Measurements from ENCODE around the gene NPTX1. TPM values are rescaled to one million over a fixed set of nuclear protein-coding genes. Genes with fewer than 3 reads are reported as not detected.

Gene NPTX1
- total and polyA plus RNA-seq, 7 experiments from 2014 or later, result 0.11 to 98.0 (median 0.35) TPM; not detected in 3

- CTCF ChIA-PET, result interaction anchor here (0.5 kb wide), 1 partner anchor 14 kb away, joined by 3 read pairs; no protein-coding TSS in a partner anchor
These were observed 35.3 kb downstream of the NPTX1 start for GRCh38 chr17:80441133-80441578.

GRCh38 chr17:80439499-80439898 is 36.9 kb downstream of the NPTX1 start:
- peaks cover 0 to 12% (median 0%) of the 10 kb centered on the region in 5 donors for H3K27me3 Mint-ChIP-seq
- no peaks in the 10 kb centered on the region for H3K9me3 ChIP-seq (ENCODE audit: control insufficient read depth in 2 of 3, low read length in 3 of 3)
- intact Hi-C loops (cut with micrococcal nuclease), result no loop called here
- DNase-seq (no peak), ATAC-seq (no peak)
- CTCF ChIA-PET, result interaction anchor here (1.4 kb wide), 1 partner anchor 12 kb away, joined by 6 read pairs; no protein-coding TSS in a partner anchor
- peaks cover 0 to 3% (median 0%) of the 10 kb centered on the region in 11 donors for H3K9me3 Mint-ChIP-seq
- H3K27ac Mint-ChIP-seq, result no peak overlapping the region
- POLR2A ChIA-PET, result no interaction called here
- H3K4me1 Mint-ChIP-seq, result peaks cover 0 to 3% (median 0%) of the 10 kb centered on the region in 7 donors
- H3K36me3 ChIP-seq (ENCODE audit: control insufficient read depth in 2 of 3, insufficient read depth in 3 of 3, low read length in 3 of 3), result no peaks in the 10 kb centered on the region
- H3K4me3 Mint-ChIP-seq, result no peak overlapping the region
- peaks cover 0 to 8% (median 0%) of the 10 kb centered on the region in 5 donors for H3K36me3 Mint-ChIP-seq
- H3K4me3 ChIP-seq (ENCODE audit: low read length), result no peak overlapping the region
- no peaks in the 10 kb centered on the region for H3K27me3 ChIP-seq (ENCODE audit: control insufficient read depth in 2 of 2, insufficient read depth in 2 of 2, low read length in 2 of 2)
- H3K27ac ChIP-seq (ENCODE audit: low read depth, low read length), result no peak overlapping the region
- H3K4me1 ChIP-seq (ENCODE audit: control insufficient read depth in 2 of 2, insufficient read depth in 2 of 2, low read length in 2 of 2), result no peaks in the 10 kb centered on the region

More at GRCh38 chr17:80441133-80441578, 35.3 kb downstream of the NPTX1 start:
- intact Hi-C loops (cut with micrococcal nuclease), result no loop called here
- peaks cover 0 to 12% (median 0%) of the 10 kb centered on the region in 5 donors for H3K27me3 Mint-ChIP-seq
- Histone ChIP-seq H3K4me3 (ENCODE audit: low read length) (no peak overlapping the region), H3K4me1 (ENCODE audit: control insufficient read depth in 2 of 2, insufficient read depth in 2 of 2, low read length in 2 of 2) (no peaks in the 10 kb centered on the region), H3K9me3 (ENCODE audit: control insufficient read depth in 2 of 3, low read length in 3 of 3) (no peaks in the 10 kb centered on the region), H3K36me3 (ENCODE audit: control insufficient read depth in 2 of 3, insufficient read depth in 3 of 3, low read length in 3 of 3) (no peaks in the 10 kb centered on the region), H3K27ac (ENCODE audit: low read depth, low read length) (no peak overlapping the region), H3K27me3 (ENCODE audit: control insufficient read depth in 2 of 2, insufficient read depth in 2 of 2, low read length in 2 of 2) (no peaks in the 10 kb centered on the region)
- peak; percentile 54 for ATAC-seq
- POLR2A ChIA-PET, result interaction anchor here (1.1 kb wide), 1 partner anchor 520 kb away, joined by 3 read pairs; no protein-coding TSS in a partner anchor
- peaks cover 0 to 3% (median 0%) of the 10 kb centered on the region in 11 donors for H3K9me3 Mint-ChIP-seq
- DNase-seq, result peak; percentile 19 to 71 (median 37)
- H3K36me3 Mint-ChIP-seq, result peaks cover 0 to 7% (median 0%) of the 10 kb centered on the region in 5 donors
- H3K27ac Mint-ChIP-seq, result no peak overlapping the region
- no peak overlapping the region for H3K4me3 Mint-ChIP-seq
- H3K4me1 Mint-ChIP-seq, result peaks cover 0 to 3% (median 0%) of the 10 kb centered on the region in 7 donors

GRCh38 chr17:80438806-80439205 is 37.6 kb downstream of the NPTX1 start:
- H3K4me3 Mint-ChIP-seq, result no peak overlapping the region
- Histone ChIP-seq H3K4me3 (ENCODE audit: low read length) (no peak overlapping the region), H3K9me3 (ENCODE audit: control insufficient read depth in 2 of 3, low read length in 3 of 3) (no peaks in the 10 kb centered on the region), H3K27me3 (ENCODE audit: control insufficient read depth in 2 of 2, insufficient read depth in 2 of 2, low read length in 2 of 2) (no peaks in the 10 kb centered on the region), H3K36me3 (ENCODE audit: control insufficient read depth in 2 of 3, insufficient read depth in 3 of 3, low read length in 3 of 3) (no peaks in the 10 kb centered on the region), H3K4me1 (ENCODE audit: control insufficient read depth in 2 of 2, insufficient read depth in 2 of 2, low read length in 2 of 2) (no peaks in the 10 kb centered on the region), H3K27ac (ENCODE audit: low read depth, low read length) (no peak overlapping the region)
- no peak for ATAC-seq
- intact Hi-C loops (cut with micrococcal nuclease), result no loop called here
- H3K9me3 Mint-ChIP-seq, result peaks cover 0 to 3% (median 0%) of the 10 kb centered on the region in 11 donors
- peaks cover 0 to 8% (median 0%) of the 10 kb centered on the region in 5 donors for H3K36me3 Mint-ChIP-seq
- no peak for DNase-seq
- no peak overlapping the region for H3K27ac Mint-ChIP-seq
- CTCF ChIA-PET, result interaction anchor here (1.4 kb wide), 1 partner anchor 12 kb away, joined by 6 read pairs; no protein-coding TSS in a partner anchor
- POLR2A ChIA-PET, result no interaction called here
- peaks cover 0 to 3% (median 0%) of the 10 kb centered on the region in 7 donors for H3K4me1 Mint-ChIP-seq
- peaks cover 0 to 12% (median 0%) of the 10 kb centered on the region in 5 donors for H3K27me3 Mint-ChIP-seq

DNA sequence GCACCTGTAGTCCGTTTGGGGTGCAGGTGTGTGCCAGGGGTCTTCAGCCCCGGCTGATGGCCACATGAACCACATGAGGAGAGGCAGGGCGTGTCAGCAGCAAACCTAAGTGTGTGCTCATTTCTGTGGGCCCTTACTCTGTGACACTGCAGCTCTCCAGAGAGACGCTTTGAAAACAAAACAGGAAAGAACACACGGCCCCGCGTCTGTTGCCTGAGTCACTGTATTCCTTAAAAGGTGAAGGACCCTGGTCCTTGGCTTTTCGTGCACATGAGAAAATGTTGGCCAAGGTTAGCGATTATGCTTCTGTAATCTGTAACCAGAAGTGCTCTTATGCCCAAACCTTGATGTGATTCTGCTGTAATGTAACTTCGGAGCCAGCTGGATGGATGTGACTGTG is 38.9 kb downstream of the NPTX1 start:
- ChIA-PET POLR2A (no interaction called here), CTCF (no interaction called here)
- Mint-ChIP-seq H3K9me3 (peaks cover 0 to 3% (median 0%) of the 10 kb centered on the region in 11 donors), H3K4me1 (peaks cover 0 to 3% (median 0%) of the 10 kb centered on the region in 7 donors), H3K4me3 (no peak overlapping the region), H3K27me3 (peaks cover 0 to 4% (median 0%) of the 10 kb centered on the region in 5 donors), H3K36me3 (peaks cover 0 to 8% (median 0%) of the 10 kb centered on the region in 5 donors), H3K27ac (no peak overlapping the region)
- Histone ChIP-seq H3K9me3 (ENCODE audit: control insufficient read depth in 2 of 3, low read length in 3 of 3) (no peaks in the 10 kb centered on the region), H3K4me3 (ENCODE audit: low read length) (no peak overlapping the region), H3K27ac (ENCODE audit: low read depth, low read length) (no peak overlapping the region), H3K27me3 (ENCODE audit: control insufficient read depth in 2 of 2, insufficient read depth in 2 of 2, low read length in 2 of 2) (no peaks in the 10 kb centered on the region), H3K4me1 (ENCODE audit: control insufficient read depth in 2 of 2, insufficient read depth in 2 of 2, low read length in 2 of 2) (no peaks in the 10 kb centered on the region), H3K36me3 (ENCODE audit: control insufficient read depth in 2 of 3, insufficient read depth in 3 of 3, low read length in 3 of 3) (no peaks in the 10 kb centered on the region)
- DNase-seq (no peak), ATAC-seq (no peak)
- intact Hi-C loops (cut with micrococcal nuclease), result no loop called here

DNA sequence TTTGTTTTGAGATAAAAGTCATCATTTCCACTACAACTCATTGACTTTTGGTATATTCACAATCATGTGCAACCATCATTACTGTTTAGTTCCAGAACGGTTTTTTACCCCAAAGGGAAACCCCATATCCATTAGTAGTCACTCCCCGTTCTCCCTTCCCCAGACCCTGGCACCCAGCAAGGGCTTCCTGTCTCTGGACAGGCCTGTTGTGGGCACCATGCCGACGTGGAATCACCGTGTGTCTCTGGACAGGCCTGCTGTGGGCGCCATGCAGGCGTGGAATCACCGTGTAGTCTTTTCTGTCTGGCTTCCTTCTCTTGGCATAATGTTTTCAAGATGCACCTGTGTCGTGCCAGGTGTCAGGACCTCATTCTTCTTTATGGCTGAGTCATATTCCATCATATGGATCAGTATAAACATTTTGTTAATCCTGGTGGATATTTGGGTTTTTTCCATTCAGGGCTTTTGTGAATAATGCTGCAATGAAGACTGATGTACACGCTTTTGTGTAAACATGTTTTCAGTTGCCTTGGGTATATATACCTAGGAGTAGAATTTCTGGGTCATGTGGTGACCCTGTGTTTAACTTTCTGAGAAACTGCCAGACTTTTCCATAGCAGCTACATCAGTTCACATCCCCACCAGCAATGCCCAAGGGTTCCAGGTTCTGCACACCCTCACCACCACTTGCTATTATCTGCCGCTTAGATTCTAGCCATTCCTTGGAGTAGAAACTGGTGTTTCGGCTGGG is 42.3 kb downstream of the NPTX1 start:
- H3K9me3 ChIP-seq (ENCODE audit: control insufficient read depth in 2 of 3, low read length in 3 of 3), result no peaks in the 10 kb centered on the region
- peaks cover 0 to 5% (median 0%) of the 10 kb centered on the region in 5 donors for H3K36me3 Mint-ChIP-seq
- ChIA-PET CTCF (no interaction called here), POLR2A (no interaction called here)
- H3K4me1 Mint-ChIP-seq, result no peaks in the 10 kb centered on the region
- no peak overlapping the region for H3K27ac ChIP-seq (ENCODE audit: low read depth, low read length)
- no peaks in the 10 kb centered on the region for H3K27me3 Mint-ChIP-seq
- no peaks in the 10 kb centered on the region for H3K27me3 ChIP-seq (ENCODE audit: control insufficient read depth in 2 of 2, insufficient read depth in 2 of 2, low read length in 2 of 2)
- intact Hi-C loops (cut with micrococcal nuclease), result no loop called here
- DNase-seq, result no peak
- ATAC-seq, result no peak
- H3K27ac Mint-ChIP-seq, result no peak overlapping the region
- no peak overlapping the region for H3K4me3 Mint-ChIP-seq
- H3K36me3 ChIP-seq (ENCODE audit: control insufficient read depth in 2 of 3, insufficient read depth in 3 of 3, low read length in 3 of 3), result no peaks in the 10 kb centered on the region
- H3K4me3 ChIP-seq (ENCODE audit: low read length), result no peak overlapping the region
- H3K4me1 ChIP-seq (ENCODE audit: control insufficient read depth in 2 of 2, insufficient read depth in 2 of 2, low read length in 2 of 2), result no peaks in the 10 kb centered on the region
- H3K9me3 Mint-ChIP-seq, result no peaks in the 10 kb centered on the region

DNA sequence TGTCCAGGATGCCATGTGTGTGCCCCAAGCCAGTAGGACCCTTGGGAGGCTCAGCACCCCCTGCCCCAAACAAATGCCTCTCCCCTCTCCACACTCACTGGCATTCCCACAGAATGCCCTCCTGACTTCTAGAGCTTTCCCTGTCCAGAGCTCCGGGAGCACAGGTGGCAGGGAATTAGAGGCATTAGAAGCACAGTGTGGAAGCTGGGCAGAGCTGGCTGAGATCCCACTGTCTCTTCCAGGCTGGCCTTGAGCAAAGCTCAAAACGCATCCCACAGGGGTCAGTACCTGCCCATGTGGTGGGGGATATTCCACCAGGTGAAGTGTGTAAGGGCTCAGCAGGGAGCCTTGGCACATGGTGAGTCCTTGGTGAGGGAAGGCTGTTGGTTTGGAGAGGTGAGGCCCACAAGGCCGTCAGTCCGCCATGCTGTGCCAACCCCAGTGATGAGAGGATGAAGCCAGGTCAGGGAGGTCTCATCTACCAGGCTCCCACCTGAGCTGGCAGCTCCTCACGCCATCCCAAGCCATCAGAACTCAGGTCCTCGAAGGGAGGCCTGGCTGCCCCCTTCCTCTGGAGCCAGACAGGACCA is 43.4 kb downstream of the NPTX1 start:
- Mint-ChIP-seq H3K36me3 (peaks cover 0 to 5% (median 0%) of the 10 kb centered on the region in 5 donors), H3K27ac (no peak overlapping the region), H3K4me1 (no peaks in the 10 kb centered on the region), H3K4me3 (no peak overlapping the region), H3K9me3 (no peaks in the 10 kb centered on the region), H3K27me3 (no peaks in the 10 kb centered on the region)
- Histone ChIP-seq H3K36me3 (ENCODE audit: control insufficient read depth in 2 of 3, insufficient read depth in 3 of 3, low read length in 3 of 3) (no peaks in the 10 kb centered on the region), H3K9me3 (ENCODE audit: control insufficient read depth in 2 of 3, low read length in 3 of 3) (no peaks in the 10 kb centered on the region), H3K4me3 (ENCODE audit: low read length) (no peak overlapping the region), H3K27ac (ENCODE audit: low read depth, low read length) (no peak overlapping the region), H3K27me3 (ENCODE audit: control insufficient read depth in 2 of 2, insufficient read depth in 2 of 2, low read length in 2 of 2) (no peaks in the 10 kb centered on the region), H3K4me1 (ENCODE audit: control insufficient read depth in 2 of 2, insufficient read depth in 2 of 2, low read length in 2 of 2) (no peaks in the 10 kb centered on the region)
- DNase-seq (no peak), ATAC-seq (no peak)
- ChIA-PET POLR2A (no interaction called here), CTCF (no interaction called here)
- intact Hi-C loops (cut with micrococcal nuclease), result no loop called here

All from naive thymus-derived CD4-positive, alpha-beta T cell (primary cell).